Medulla oblongata (tissue), 1 donor: ENCODE measurements around the gene IZUMO4.
"Not testable (repeated sequence)": the region's sequence is repeated elsewhere in the genome, so short reads cannot be mapped to it uniquely, and the experiment has no call there.

Experiments
- DNase-seq: peaks from one replicate; pipeline ENCODE4 v3.0.0-alpha.2; 2015; ENCODE audit errors: extremely low spot score

Gene IZUMO4

GRCh38 chr19:2123682-2124387 lies 27.1 kb downstream of the IZUMO4 start:
- DNase-seq, result no peak

DNA sequence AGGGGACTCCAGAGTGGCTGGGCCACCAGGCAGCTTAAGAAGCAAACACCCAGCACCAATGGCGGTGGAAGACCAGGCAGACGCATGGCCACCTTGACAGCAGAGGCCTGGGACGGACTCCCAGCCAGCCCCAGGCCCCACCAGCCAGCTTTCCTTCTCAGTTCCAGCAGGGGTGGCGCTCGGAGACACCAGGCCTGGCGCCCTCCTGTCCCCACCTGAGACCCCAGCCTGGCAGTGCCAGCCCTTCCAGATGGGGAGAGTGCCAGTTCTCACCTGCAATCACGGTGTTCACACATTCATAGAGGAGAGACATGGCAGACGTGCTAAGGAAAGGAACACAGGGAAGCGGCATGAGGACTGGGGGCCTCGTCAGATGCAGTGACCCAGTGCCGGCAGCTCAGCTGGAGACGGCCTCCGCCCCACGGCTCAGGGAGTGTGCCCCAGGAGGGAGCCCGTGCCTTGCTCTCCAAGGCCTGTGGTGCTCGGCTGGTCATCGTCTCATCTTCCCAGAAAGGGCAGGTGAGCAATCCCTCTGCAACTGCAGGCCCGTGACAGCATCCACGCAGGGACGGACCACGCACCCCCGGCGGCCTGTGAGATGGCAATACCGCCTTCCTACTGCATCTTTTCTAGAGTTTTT lies 30.3 kb downstream of the IZUMO4 start:
- no peak for DNase-seq

DNA sequence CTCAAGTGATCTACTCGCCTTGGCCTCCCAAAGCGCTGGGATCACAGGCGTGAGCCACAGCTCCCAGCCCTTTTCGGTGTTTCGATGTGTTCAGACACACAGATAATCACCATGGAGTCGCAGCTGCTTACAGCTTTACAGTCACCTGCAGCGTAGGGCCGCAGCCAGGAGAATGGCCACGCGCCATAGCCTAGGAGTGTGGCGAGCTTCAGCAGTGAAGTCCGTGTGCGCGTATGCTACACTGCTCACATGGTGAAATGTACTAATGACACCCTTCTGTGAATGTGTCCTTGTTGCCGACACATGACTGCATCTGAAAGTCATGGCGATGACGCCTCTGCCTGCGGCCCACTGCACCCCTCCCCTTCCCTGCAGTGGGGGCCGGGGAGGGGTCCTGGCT lies 31.0 kb downstream of the IZUMO4 start:
- no peak for DNase-seq

DNA sequence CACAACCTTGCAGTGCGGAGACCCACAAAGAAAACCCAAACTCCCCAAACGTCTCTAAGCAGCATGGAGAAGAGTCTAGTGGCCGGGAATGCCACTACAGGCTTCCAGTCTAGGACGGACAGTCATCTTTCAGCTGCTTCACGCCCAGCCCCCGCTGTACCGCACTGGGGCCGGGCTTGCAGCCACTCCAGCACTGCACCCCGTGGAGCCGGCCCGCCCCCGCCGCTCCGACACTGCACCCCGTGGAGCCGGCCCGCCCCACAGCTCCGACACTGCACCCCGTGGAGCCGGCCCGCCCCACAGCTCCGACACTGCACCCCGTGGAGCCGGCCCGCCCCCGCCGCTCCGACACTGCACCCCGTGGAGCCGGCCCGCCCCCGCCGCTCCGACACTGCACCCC lies 31.5 kb downstream of the IZUMO4 start:
- DNase-seq, result not testable (repeated sequence)

DNA sequence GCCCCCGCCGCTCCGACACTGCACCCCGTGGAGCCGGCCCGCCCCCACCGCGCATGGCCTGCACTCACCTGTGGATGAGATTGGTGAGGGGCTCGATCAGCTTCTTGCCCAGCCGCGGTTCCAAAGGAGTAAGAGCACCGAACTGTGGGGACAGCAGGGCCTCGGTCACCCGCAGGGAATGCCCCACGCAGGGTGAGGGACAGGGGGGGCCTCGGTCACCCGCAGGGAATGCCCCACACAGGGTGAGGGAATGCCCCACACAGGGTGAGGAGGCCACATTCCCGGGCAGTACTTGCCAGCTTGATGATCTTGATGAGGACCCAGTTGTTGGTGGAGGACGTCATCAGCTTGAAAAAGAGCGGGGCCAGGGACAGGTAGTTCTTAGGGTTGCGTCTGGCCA lies 32.3 kb downstream of the IZUMO4 start:
- DNase-seq, result no peak

GRCh38 chr19:2129486-2129885 lies 32.8 kb downstream of the IZUMO4 start:
- peak; percentile 14 for DNase-seq

GRCh38 chr19:2129892-2130770 lies 33.4 kb downstream of the IZUMO4 start:
- no peak for DNase-seq

GRCh38 chr19:2131012-2131975 lies 34.6 kb downstream of the IZUMO4 start:
- DNase-seq, result not testable (repeated sequence)

- DNase-seq, result no peak
These were observed 35.5 kb downstream of the IZUMO4 start for GRCh38 chr19:2132191-2132590.

DNA sequence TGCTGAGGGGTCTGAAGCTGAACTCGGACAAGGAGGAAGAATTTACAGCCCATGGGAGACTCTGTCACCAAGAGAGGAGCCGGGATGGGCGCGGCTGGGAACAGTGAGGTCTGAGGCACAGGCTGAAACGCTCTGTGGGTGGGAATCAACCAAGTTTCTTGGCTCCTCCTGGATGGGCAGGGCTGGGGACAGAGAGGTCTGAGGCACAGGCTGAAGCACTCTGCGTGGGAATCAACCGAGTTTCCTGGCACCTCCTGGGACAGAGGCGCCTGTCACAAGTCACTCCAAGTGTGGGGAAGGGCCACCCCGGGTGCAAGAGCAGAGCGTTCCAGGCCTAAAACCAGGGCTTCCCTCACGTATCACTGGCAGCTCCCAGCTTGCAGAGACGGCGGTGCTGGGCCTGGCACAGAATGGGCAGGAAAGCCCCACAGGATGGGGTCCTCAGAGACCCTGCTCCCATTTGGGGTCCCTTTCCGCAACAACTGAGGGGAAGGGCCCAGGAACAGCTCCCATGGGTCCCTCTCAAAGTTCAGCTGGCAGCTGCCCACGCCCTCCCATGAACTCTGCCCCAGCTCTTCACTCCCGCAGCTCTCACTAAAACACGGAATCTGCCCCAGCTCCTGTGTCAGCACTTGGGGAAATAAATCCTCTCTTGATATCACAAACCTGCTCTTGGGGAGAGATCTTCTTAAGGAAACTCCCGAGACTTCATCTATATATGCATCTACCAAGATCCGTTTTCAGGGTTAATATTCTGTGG lies 36.2 kb downstream of the IZUMO4 start:
- DNase-seq, result no peak

DNA sequence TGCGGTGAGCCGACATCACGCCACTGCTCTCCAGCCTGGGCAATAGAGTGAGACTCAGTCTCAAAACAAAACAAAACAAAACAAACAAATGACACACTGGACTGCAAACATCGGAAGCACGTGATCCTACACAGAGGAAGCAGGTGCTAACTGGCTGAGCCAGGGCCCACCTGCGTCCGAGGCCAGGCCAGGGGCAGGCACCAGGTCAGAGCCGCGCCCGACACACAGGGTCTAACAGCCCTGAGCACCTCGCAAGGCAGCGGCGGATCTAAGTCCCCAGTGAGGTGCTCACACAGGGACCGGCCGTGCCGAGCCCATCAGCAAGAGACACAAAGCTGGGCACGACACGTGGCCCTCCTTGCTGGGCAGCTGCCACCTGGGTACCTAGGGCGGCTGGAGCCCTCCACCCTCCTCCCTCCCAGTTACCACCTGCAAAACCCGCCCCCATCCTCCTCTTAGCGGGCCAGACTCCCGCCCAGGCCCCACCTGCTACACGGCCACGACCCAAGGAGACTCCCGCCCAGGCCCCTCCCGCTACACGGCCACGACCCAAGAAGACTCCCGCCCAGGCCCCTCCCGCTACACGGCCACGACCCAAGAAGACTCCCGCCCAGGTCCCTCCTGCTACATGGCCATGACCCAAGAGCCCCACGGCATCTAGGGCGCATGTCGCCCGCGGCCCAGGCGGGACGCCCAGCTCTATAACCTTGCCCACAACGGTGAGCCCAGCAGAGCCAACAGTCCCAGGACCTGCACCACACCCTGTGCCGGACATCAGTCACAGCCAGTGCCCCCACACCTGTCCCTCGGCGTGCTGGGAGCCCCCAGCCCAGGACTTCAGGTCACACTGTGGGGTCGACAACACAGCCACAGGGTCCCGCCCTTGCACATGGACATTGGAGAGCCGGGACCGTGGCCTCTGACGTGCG lies 39.0 kb downstream of the IZUMO4 start:
- no peak for DNase-seq

GRCh38 chr19:2136796-2137195 lies 40.1 kb downstream of the IZUMO4 start:
- DNase-seq, result no peak

GRCh38 chr19:2138061-2138728 lies 41.5 kb downstream of the IZUMO4 start:
- no peak for DNase-seq

GRCh38 chr19:2139385-2140137 lies 42.8 kb downstream of the IZUMO4 start:
- DNase-seq, result no peak

DNA sequence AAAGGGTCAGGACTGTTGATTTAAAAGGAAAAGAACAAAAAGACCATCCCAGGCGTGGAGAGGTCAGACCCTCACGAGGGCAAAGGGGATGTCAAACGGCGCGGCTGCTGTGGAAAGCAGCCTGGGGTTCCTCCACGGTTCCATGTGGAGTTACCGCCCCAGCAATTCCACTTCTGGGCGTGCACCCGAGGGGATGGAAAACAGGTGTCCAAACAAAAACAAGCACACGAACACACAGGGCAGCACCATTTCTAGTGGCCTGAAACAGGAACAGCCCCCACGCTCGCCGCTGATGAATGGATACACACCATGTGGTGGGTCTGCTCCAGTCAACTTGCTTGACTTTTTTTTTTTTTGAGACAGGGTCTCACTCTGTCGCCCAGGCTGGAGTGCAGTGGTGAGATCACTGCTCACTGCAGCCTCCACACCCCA lies 43.4 kb downstream of the IZUMO4 start:
- DNase-seq, result no peak

DNA sequence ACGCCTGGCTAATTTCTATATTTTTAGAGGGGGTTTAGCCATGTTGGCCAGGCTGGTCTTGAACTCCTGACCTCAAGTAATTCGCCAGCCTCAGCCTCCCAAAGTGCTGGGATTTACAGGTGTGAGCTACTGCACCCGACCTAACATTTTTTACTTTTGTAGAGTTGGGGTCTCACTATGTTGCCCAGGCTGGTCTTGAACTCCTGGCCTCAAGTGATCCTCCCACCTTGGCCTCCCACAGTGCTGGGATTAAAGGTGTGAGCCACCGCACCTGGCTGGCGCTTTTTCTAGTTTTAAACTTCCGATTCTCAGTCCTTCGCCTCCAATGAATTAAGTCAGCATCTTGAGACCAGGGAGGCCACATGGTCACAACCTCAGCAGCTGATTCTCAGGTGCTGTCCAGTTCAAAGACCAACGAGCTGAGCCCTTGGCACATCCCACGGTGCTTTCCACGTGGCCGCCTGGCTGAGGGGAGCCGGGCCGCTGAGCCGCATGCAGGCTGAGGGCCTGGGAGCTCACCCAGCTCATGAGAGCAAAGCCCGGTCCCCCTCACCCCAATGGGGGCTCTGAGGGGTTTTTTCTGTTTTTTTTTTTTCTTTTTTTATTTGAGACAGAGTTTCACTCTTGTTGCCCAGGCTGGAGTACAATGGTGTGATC lies 45.6 kb downstream of the IZUMO4 start:
- DNase-seq, result no peak

- DNase-seq, result no peak
These were observed 47.5 kb downstream of the IZUMO4 start for GRCh38 chr19:2144190-2144589.

DNA sequence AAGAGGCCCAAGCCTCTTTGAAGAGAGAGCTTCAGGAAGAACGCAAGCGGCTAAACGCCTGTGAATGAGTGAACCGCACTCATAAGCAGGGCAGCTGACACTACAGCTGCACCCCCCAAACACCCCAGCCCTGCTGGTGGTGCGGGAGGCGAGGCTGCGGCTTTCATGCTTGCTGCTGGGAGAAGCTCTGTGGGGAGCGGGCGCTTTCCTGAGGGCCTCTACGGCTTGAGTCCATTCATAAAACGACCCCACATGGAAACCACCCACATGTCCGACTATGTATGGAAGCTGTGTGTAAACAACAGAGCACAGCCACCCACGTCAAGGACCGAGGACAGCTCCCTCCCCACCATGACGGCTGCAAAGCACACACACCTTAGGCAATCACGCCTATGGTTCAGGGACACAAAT lies 49.1 kb downstream of the IZUMO4 start:
- DNase-seq, result no peak
